Esophagus muscularis mucosa (tissue), 4 donors: ENCODE measurements around the gene NOX5. TPM values are rescaled to one million over a fixed set of nuclear protein-coding genes. Genes with fewer than 3 reads are reported as not detected.

Experiments used
- DNase-seq: peaks from one replicate; pipeline ENCODE4 v3.0.0-alpha.2; 2017; ENCODE audit errors: extremely low spot score
- H3K27ac ChIP-seq, 4 donors: fragments of 200-600 bp; sonication (generic); replicated peaks in 1 of 4; 1 replicate in 3 of 4; 2 replicates in 1 of 4; pipeline ENCODE4 v1.5.1; 2016 to 2019; ENCODE audit warnings: mild to moderate bottlenecking in 1 of 4
- H3K27me3 ChIP-seq, 4 donors: fragments of 200-600 bp; sonication (generic); one replicate each; pipeline versions ENCODE4 v1.5.1 to v1.6.0; 2016 to 2019
- H3K36me3 ChIP-seq, 4 donors: fragments of 200-600 bp; sonication (generic); one replicate each; pipeline ENCODE4 v1.5.1; 2016 to 2019
- H3K4me1 ChIP-seq, 4 donors: fragments of 200-600 bp; sonication (generic); one replicate each; pipeline ENCODE4 v1.5.1; 2016 to 2019
- H3K4me3 ChIP-seq, 4 donors: fragments of 200-600 bp; sonication (generic); 1 replicate in 2 of 4; 2 replicates in 2 of 4; pipeline ENCODE4 v1.5.1; 2016 to 2019; ENCODE audit warnings: mild to moderate bottlenecking in 4 of 4, moderate library complexity in 1 of 4
- H3K9me3 ChIP-seq, 4 donors: fragments of 200-600 bp; sonication (generic); 1 replicate in 3 of 4; 2 replicates in 1 of 4; pipeline ENCODE4 v1.5.1; 2016 to 2019
- CTCF ChIP-seq, 3 experiments: fragments of 200-600 bp in 2 of 3; fragments of 450-650 bp in 1 of 3; sonication (generic) in 2 of 3; IDR thresholded peaks; one replicate each; pipeline ENCODE4 v1.5.1; 2017 to 2019; ENCODE audit warnings: antibody characterized with exemption in 3 of 3, mild to moderate bottlenecking in 2 of 3, moderate library complexity in 1 of 3
- EP300 ChIP-seq: sonication (generic); formaldehyde crosslinking; IDR thresholded peaks from one replicate; pipeline ENCODE4 v1.6.1; 2017; ENCODE audit warnings: antibody characterized with exemption
- POLR2A ChIP-seq: fragments of 450-650 bp; IDR thresholded peaks from one replicate; pipeline ENCODE4 v1.6.1; 2017; ENCODE audit warnings: antibody characterized with exemption, moderate library complexity, mild to moderate bottlenecking, low read depth
- POLR2AphosphoS5 ChIP-seq, 2 donors: sonication (generic); formaldehyde crosslinking; IDR thresholded peaks; one replicate each; pipeline ENCODE4 v1.6.1; 2017; ENCODE audit warnings: antibody characterized with exemption in 2 of 2
- WGBS: methylation state at CpG from one replicate; pipeline ENCODE4 v1.1.5; 2018; 5-methylcytosine and 5-hydroxymethylcytosine counted together
- intact Hi-C: fragments of 100-400 bp; cut with DNase I; formaldehyde crosslinking; loops from one replicate; pipeline ENCODE4 v1.15.1; 2023
- total RNA-seq, 4 donors: library from RNA; depleted of rRNA; stranded (reverse); fragments of >200 nt; gene quantifications; one replicate each; pipeline versions ENCODE4 v1.1.0 to v1.2.1, GENCODE V29; 2016

NOX5 gene
- total RNA-seq, 4 donors from 2014 or later, result under 0.01 to 0.66 (median 0.34) TPM

DNA sequence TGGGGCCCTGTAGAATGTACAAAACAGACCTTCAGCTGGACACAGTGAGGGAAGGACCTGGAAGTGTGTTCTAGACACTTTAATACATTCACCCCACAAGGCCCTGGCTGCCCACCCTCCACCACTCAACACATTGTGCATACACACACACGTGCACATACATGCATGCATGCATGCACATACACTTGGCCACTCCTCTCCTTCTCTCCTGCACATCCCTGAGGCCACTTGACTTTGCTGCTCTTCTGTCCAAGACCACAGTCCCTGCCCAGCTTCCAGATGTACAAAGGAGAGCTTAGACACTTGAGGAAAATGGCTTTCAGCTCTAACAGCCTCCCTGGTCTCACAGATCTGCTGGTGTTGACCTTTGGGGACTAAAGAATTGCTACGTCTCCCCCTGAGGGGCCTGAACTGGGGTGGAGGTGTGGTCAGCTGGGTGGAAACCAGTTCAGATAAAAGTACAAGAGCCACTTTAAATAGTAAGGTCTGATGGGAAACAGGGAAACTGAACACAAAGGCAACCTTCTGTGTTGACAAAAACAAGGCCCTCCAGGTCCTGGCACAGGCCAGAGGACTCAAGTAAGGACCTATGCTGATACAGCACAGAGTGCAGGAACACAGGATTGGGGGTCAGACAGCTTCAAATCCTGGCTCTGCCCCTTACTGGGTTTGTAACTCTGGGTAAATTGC, 24.8 kb upstream of the NOX5 start:
- peak; percentile 60 for DNase-seq
- H3K27ac ChIP-seq, result no peak overlapping the region
- WGBS, result 74% methylated on average over 2 of the region's 2 CpGs
- H3K36me3 ChIP-seq, result no peaks in the 10 kb centered on the region
- H3K4me3 ChIP-seq, result no peak overlapping the region
- H3K27me3 ChIP-seq, result no peaks in the 10 kb centered on the region
- no peaks in the 10 kb centered on the region for H3K9me3 ChIP-seq
- intact Hi-C loops, result no loop called here
- peaks cover 0 to 4% (median 0%) of the 10 kb centered on the region in 4 donors for H3K4me1 ChIP-seq
- no peak for TF ChIP-seq POLR2AphosphoS5 (IDR thresholded peaks at IDR 0.05)

GRCh38 chr15:68990231-68990991, 24.1 kb upstream of the NOX5 start:
- TF ChIP-seq POLR2A, result no peak
- no peak for TF ChIP-seq POLR2AphosphoS5 (IDR thresholded peaks at IDR 0.05)
- TF ChIP-seq EP300, result no peak
- TF ChIP-seq CTCF (IDR thresholded peaks at IDR 0.05), result no peak
- intact Hi-C loops, result no loop called here
- Histone ChIP-seq H3K4me3 (no peak overlapping the region), H3K4me1 (peaks cover 0 to 4% (median 0%) of the 10 kb centered on the region in 4 donors), H3K9me3 (no peaks in the 10 kb centered on the region), H3K36me3 (no peaks in the 10 kb centered on the region), H3K27ac (no peak overlapping the region), H3K27me3 (no peaks in the 10 kb centered on the region)
- WGBS, result 83% methylated on average over 7 of the region's 7 CpGs
- DNase-seq, result peak; percentile 80

DNA sequence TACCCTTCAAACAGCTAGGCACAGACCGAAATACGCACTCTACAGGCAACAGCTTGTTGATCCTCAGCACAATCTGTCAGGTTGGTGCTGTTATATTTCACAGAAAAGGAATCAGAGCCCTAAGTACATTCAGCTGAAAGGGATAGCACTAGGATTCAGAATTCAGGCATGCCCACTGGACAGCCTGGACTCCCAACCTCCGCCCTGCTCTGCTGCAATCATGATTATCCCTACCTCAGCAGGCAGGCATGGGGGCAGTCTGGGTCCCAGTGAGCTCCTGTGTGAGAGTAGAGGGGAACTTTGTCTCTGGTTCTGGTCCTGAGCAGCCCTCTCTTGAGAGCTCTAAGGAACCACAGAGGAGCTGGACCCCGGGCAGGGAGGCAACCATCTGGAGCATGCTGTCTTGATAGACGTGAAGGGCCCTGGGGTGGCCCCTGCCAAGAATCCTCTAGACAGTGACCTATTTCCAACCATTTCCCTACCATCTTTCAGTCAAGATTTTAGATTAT, 23.4 kb upstream of the NOX5 start:
- no peak overlapping the region for H3K27ac ChIP-seq
- H3K9me3 ChIP-seq, result no peaks in the 10 kb centered on the region
- peak; percentile 68 for DNase-seq
- no peaks in the 10 kb centered on the region for H3K27me3 ChIP-seq
- H3K36me3 ChIP-seq, result no peaks in the 10 kb centered on the region
- H3K4me3 ChIP-seq, result no peak overlapping the region
- intact Hi-C loops, result no loop called here
- 97% methylated on average over 5 of the region's 5 CpGs for WGBS
- peaks cover 0 to 4% (median 0%) of the 10 kb centered on the region in 4 donors for H3K4me1 ChIP-seq
- TF ChIP-seq POLR2A, result no peak
- TF ChIP-seq POLR2AphosphoS5 (IDR thresholded peaks at IDR 0.05), result no peak
- no peak for TF ChIP-seq EP300
- TF ChIP-seq CTCF (IDR thresholded peaks at IDR 0.05), result no peak

GRCh38 chr15:68991723-68992122, 22.8 kb upstream of the NOX5 start:
- Histone ChIP-seq H3K4me1 (peaks cover 0 to 4% (median 0%) of the 10 kb centered on the region in 4 donors), H3K36me3 (no peaks in the 10 kb centered on the region), H3K27ac (no peak overlapping the region), H3K27me3 (no peaks in the 10 kb centered on the region), H3K4me3 (no peak overlapping the region), H3K9me3 (no peaks in the 10 kb centered on the region)
- peak; percentile 82 for DNase-seq
- no peak for TF ChIP-seq EP300
- TF ChIP-seq POLR2A, result no peak
- no peak for TF ChIP-seq CTCF (IDR thresholded peaks at IDR 0.05)
- no peak for TF ChIP-seq POLR2AphosphoS5 (IDR thresholded peaks at IDR 0.05)
- 84% methylated on average over 4 of the region's 4 CpGs for WGBS
- intact Hi-C loops, result no loop called here

GRCh38 chr15:68992696-68993095, 21.8 kb upstream of the NOX5 start:
- TF ChIP-seq POLR2A, result no peak
- TF ChIP-seq POLR2AphosphoS5 (IDR thresholded peaks at IDR 0.05), result no peak
- no peak for TF ChIP-seq CTCF (IDR thresholded peaks at IDR 0.05)
- TF ChIP-seq EP300, result no peak
- 96% methylated on average over 4 of the region's 6 CpGs for WGBS
- intact Hi-C loops, result no loop called here

More at GRCh38 chr15:68992696-68993095, 21.8 kb upstream of the NOX5 start:
- peak; percentile 8 for DNase-seq
- H3K27me3 ChIP-seq, result no peaks in the 10 kb centered on the region
- H3K36me3 ChIP-seq, result no peaks in the 10 kb centered on the region
- no peaks in the 10 kb centered on the region for H3K9me3 ChIP-seq
- H3K4me3 ChIP-seq, result no peak overlapping the region
- peaks cover 0 to 4% (median 0%) of the 10 kb centered on the region in 4 donors for H3K4me1 ChIP-seq
- no peak overlapping the region for H3K27ac ChIP-seq
